Measurements from ENCODE around the gene ING1.

Gene ING1

DNA sequence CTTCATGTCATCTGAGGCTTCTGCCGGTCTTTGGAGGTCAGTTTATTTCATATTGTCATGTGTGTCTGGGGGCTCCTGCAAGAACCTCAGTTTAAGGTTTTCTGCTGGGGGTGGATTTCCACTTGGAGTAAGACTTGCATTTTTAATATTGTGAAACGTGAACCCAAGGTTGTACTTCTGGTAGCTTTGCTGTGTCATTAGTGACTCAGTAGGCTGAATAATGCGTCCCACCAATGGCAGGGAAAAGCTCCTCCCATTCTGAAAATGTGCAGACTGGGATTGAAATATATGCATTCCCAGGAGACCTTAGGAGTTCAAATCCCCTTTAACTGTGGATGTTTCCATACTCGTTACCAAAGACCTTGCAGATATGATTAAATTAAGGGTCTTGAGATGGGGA, 46.2 kb downstream of the ING1 start:
- no peak for ATAC-seq
- Mint-ChIP-seq H3K36me3 (ENCODE audit: low read depth) (no peaks in the 10 kb centered on the region), H3K27me3 (peaks cover 8% of the 10 kb centered on the region)

DNA sequence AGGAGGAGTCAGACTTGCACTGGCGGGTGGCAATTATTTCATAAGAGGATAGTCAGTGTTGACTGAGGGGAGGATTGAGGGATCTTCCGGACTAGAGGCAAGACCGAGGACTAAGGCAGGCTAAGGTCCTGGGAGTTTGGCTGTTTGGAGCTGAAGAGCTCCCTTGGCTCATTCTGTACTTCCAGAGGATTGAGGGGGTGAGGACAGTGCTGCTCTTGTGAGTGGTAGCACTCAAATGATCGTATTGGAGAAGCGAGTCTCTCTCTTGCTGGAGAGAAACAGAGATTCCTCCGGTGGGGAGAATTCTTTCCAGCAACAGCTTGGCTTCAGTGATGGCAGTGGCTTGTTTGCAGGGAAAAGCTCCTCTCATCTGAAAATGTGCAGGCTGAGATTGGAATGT, 47.1 kb downstream of the ING1 start:
- no peak for DNase-seq
- no peaks in the 10 kb centered on the region for H3K4me1 Mint-ChIP-seq
- H3K27me3 Mint-ChIP-seq: peaks cover 12% of the 10 kb centered on the region
- H3K27ac Mint-ChIP-seq: no peak overlapping the region
- no peak overlapping the region for H3K4me3 Mint-ChIP-seq
- no peaks in the 10 kb centered on the region for H3K36me3 Mint-ChIP-seq (ENCODE audit: low read depth)
- peaks cover 9% of the 10 kb centered on the region for H3K9me3 Mint-ChIP-seq
- no peak for ATAC-seq

More for the DNA sequence above, 46.2 kb downstream of the ING1 start:
- Mint-ChIP-seq H3K4me1 (no peaks in the 10 kb centered on the region), H3K27ac (no peak overlapping the region), H3K9me3 (peaks cover 9% of the 10 kb centered on the region), H3K4me3 (no peak overlapping the region)
- no peak for DNase-seq

GRCh38 chr13:110766671-110767430, 53.4 kb downstream of the ING1 start:
- no peak overlapping the region for H3K27ac Mint-ChIP-seq
- peaks cover 2% of the 10 kb centered on the region for H3K4me1 Mint-ChIP-seq
- ATAC-seq (no peak), DNase-seq (no peak)
- H3K4me3 Mint-ChIP-seq: no peak overlapping the region
- peaks cover 21% of the 10 kb centered on the region for H3K27me3 Mint-ChIP-seq
- H3K9me3 Mint-ChIP-seq: peaks cover 9% of the 10 kb centered on the region
- no peaks in the 10 kb centered on the region for H3K36me3 Mint-ChIP-seq (ENCODE audit: low read depth)

GRCh38 chr13:110767476-110767875, 54.0 kb downstream of the ING1 start:
- no peaks in the 10 kb centered on the region for H3K36me3 Mint-ChIP-seq (ENCODE audit: low read depth)
- peaks cover 9% of the 10 kb centered on the region for H3K9me3 Mint-ChIP-seq
- no peak overlapping the region for H3K4me3 Mint-ChIP-seq
- ATAC-seq (no peak), DNase-seq (no peak)
- no peak overlapping the region for H3K27ac Mint-ChIP-seq
- peaks cover 2% of the 10 kb centered on the region for H3K4me1 Mint-ChIP-seq
- H3K27me3 Mint-ChIP-seq: peaks cover 23% of the 10 kb centered on the region

- Mint-ChIP-seq H3K4me3 (no peak overlapping the region), H3K36me3 (ENCODE audit: low read depth) (no peaks in the 10 kb centered on the region), H3K4me1 (peaks cover 2% of the 10 kb centered on the region), H3K9me3 (no peaks in the 10 kb centered on the region), H3K27ac (no peak overlapping the region), H3K27me3 (peaks cover 19% of the 10 kb centered on the region)
- ATAC-seq: no peak
- DNase-seq: no peak
These were observed 55.6 kb downstream of the ING1 start for GRCh38 chr13:110769097-110769496.

DNA sequence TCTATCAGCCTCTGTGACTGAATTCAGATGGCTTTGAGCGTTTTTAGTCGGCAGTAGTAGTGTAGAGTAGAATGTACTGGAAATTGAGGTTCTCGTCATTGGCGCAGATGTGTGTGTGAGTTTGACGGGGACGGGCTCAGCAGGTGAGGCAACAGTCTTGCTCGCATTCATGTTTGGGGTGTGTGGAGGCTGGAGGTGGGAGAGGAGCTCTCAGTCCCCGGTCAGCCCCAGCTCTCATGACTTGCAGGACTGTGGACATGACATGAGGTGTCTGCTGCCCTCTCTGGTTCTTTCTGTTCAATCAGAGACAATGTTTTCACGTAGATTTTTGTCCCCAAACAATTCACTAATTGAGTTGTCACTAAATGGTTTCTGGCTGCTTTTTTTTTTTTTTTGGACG, 57.2 kb downstream of the ING1 start:
- Mint-ChIP-seq H3K36me3 (ENCODE audit: low read depth) (no peaks in the 10 kb centered on the region), H3K27ac (no peak overlapping the region), H3K9me3 (no peaks in the 10 kb centered on the region), H3K27me3 (peaks cover 18% of the 10 kb centered on the region), H3K4me3 (no peak overlapping the region), H3K4me1 (peaks cover 2% of the 10 kb centered on the region)
- DNase-seq: no peak
- ATAC-seq: no peak

GRCh38 chr13:110771194-110771593, 57.7 kb downstream of the ING1 start:
- peaks cover 18% of the 10 kb centered on the region for H3K27me3 Mint-ChIP-seq
- ATAC-seq (peak; percentile 63), DNase-seq (no peak)
- peaks cover 2% of the 10 kb centered on the region for H3K4me1 Mint-ChIP-seq
- H3K4me3 Mint-ChIP-seq: no peak overlapping the region
- no peaks in the 10 kb centered on the region for H3K9me3 Mint-ChIP-seq
- no peaks in the 10 kb centered on the region for H3K36me3 Mint-ChIP-seq (ENCODE audit: low read depth)
- no peak overlapping the region for H3K27ac Mint-ChIP-seq

GRCh38 chr13:110772091-110772984, 58.8 kb downstream of the ING1 start:
- Mint-ChIP-seq H3K4me1 (peaks cover 2% of the 10 kb centered on the region), H3K9me3 (no peaks in the 10 kb centered on the region), H3K27me3 (peaks cover 18% of the 10 kb centered on the region), H3K27ac (no peak overlapping the region), H3K36me3 (ENCODE audit: low read depth) (no peaks in the 10 kb centered on the region), H3K4me3 (no peak overlapping the region)
- DNase-seq: no peak
- ATAC-seq: no peak
